GM21390 (cell line): ENCODE results near the gene NTMT1.

Source experiments
- ATAC-seq: cut with Tn5 transposase; IDR thresholded peaks from one replicate; pipeline ENCODE4 v1.9.1; 2021; ENCODE audit not compliant: unreplicated experiment

Gene NTMT1

DNA sequence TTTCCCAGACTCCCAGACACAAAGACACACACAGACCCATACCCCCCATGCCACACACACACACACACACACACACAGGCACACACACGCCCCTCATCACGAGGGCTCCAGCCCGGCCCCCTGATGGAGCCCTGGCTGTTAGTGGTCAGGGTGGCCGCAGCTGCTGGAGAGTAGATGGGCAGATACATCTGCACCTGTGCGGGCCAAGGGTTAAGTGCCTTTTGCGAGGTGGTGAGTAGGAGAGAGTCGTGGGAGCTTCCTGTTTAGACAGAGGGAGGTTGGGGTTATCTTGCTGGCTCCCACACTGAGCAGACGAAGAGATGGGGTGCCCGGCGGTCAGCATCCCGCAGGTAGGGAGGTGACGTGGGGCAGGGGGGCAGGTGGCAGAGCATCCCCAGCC lies 47.6 kb downstream of the NTMT1 start:
- no peak for ATAC-seq

- ATAC-seq: no peak
These were observed 48.3 kb downstream of the NTMT1 start for GRCh38 chr9:129674229-129674628.

GRCh38 chr9:129675620-129676019 lies 49.7 kb downstream of the NTMT1 start:
- no peak for ATAC-seq

DNA sequence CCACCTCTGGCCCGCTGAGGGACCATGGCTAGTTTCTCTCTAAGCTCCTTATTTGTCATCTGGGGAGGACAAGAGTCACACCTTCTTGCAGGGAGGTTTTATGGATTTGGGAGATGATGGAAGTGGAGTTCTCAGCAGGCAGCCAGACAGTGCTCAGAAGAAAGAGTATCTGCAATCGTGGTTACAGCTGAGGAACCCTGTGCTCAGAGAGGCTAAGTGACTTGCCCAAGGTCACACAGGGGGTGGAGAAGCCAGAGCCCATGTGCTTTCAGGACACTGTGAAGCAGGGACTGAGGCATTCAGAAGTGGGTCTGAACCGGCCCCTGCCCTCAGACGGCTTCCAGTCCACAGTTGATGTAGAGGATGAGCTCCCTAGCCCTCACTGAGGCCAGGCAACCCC lies 50.3 kb downstream of the NTMT1 start:
- no peak for ATAC-seq

- no peak for ATAC-seq
These were observed 51.0 kb downstream of the NTMT1 start for GRCh38 chr9:129676975-129677374.

- ATAC-seq: no peak
These were observed 51.5 kb downstream of the NTMT1 start for GRCh38 chr9:129677456-129677855.

- no peak for ATAC-seq
These were observed 52.9 kb downstream of the NTMT1 start for GRCh38 chr9:129678844-129679243.

DNA sequence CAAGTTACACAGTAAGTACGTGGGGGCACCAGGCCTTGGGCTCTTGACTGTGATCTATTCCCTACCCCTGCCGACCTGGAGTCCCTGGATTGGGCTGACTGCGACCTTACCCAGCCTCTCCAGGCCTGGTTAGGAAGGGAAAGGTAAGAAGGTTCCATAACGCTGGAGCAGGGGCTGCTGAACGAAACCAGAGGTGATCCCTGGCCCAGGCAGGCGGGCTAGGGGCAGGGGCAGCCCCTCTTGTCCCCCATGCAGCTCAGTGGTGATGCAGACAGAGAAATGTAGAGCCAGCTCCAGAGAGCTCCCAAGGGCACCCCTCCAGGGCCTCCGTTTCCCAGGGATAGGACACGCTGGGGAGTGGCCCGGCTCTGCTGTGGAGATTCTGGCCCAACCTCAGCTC lies 53.6 kb downstream of the NTMT1 start:
- ATAC-seq: no peak

GRCh38 chr9:129681924-129682323 lies 56.0 kb downstream of the NTMT1 start:
- ATAC-seq: no peak

DNA sequence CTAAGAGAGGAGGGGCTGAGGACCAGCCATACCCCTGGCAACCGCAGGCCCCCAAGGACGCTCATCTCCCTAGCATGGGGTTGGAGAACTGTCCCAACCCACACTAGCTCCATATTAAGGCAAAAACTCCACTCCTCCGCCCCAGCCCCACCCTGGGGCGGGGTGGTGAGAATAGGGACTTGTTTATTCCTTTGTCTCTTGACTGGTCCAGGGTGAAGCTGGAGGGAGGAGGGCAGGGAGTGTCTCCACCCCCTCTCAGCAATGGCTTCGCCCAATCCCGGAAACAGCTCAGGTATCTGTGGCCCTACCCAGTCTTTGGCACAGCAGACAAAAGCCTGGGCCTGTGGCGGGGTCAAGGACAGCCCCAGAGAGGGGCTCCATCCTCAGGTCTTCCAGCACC lies 56.4 kb downstream of the NTMT1 start:
- ATAC-seq: no peak

DNA sequence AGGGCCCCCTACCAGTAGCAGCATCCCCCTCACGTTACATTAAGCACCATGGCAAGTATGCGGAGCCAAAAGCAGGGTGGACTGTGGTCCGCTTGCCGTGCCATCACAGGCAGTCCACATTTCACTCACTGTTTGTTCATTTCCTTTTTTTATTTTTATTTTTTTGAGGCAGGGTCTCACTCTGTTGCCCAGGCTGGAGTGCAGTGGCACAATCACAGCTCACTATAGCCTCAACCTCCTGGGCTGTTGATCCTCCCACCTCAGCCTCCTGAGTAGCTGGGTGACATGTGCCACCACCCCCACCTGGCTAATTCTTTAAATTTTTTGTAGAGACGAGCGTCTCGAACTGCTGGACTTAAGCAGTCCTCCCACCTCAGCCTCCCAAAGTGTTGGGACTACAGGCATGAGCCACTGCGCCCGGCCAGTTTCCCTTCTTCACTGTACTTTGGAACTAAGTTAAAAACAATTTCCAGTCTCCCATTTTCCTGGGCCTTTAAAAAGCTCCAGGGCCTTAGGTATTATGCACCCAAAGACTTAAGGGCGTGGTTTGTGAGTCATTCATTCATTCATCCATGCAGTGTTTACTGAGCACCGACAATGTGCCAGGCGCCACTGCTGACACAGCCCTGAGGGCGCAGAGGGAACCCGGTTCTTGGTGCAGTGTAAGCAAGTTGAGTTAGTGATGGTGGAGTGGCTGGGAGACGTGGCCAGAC lies 59.4 kb downstream of the NTMT1 start:
- ATAC-seq: no peak
